HCT116 (cell line): ENCODE results near the gene SORCS2.

Experiments
- CEBPB ChIP-seq: IDR thresholded peaks from 2 replicates; pipeline ENCODE4 v1.6.1; 2012; ENCODE audit warnings: low read depth
- EZH2 ChIP-seq: fragments of 200-600 bp; sonication (generic); IDR thresholded peaks from 2 replicates; pipeline ENCODE4 v1.6.1; 2017; ENCODE audit warnings: antibody characterized with exemption, mixed run types
- EZH2phosphoT487 ChIP-seq: fragments of 200-600 bp; IDR thresholded peaks from 2 replicates; pipeline ENCODE4 v1.6.1; 2018; ENCODE audit warnings: antibody characterized with exemption, borderline replicate concordance
- FOSL1 ChIP-seq: IDR thresholded peaks from 2 replicates; pipeline ENCODE4 v1.6.1; 2012; ENCODE audit warnings: low read depth
- JUND ChIP-seq: IDR thresholded peaks from 2 replicates; pipeline ENCODE4 v1.6.1; 2012
- POLR2A ChIP-seq: IDR thresholded peaks from 2 replicates; pipeline ENCODE4 v1.7.0; 2011; ENCODE audit warnings: borderline replicate concordance; ENCODE audit not compliant: insufficient read depth, insufficient read length; ENCODE audit errors: extremely low read depth
- POLR2AphosphoS5 ChIP-seq: IDR thresholded peaks from 2 replicates; pipeline ENCODE4 v1.6.1; 2011; ENCODE audit warnings: mild to moderate bottlenecking, low read depth, low read length, moderate library complexity
- SIN3A ChIP-seq: IDR thresholded peaks from 2 replicates; pipeline ENCODE4 v1.6.1; 2012; ENCODE audit warnings: low read depth
- SP1 ChIP-seq: IDR thresholded peaks from 2 replicates; pipeline ENCODE4 v1.6.1; 2012; ENCODE audit warnings: low read depth
- YY1 ChIP-seq: IDR thresholded peaks from 2 replicates; pipeline ENCODE4 v1.6.1; 2011; ENCODE audit warnings: low read length, low read depth, moderate library complexity, mild to moderate bottlenecking; ENCODE audit not compliant: insufficient replicate concordance; ENCODE audit errors: extremely low read depth
- ZFX ChIP-seq: fragments of 450-650 bp; IDR thresholded peaks from 2 replicates; pipeline ENCODE4 v1.6.1; 2017
- ZNF274 ChIP-seq: fragments of 200-500 bp; sonication (Bioruptor generic); IDR thresholded peaks from 2 replicates; pipeline ENCODE4 v1.6.1; 2014; ENCODE audit warnings: mild to moderate bottlenecking, low read depth, low read length, inconsistent platforms
- TF ChIP-seq, protein P1 (sequence below), 3 experiments: fragments of 200-600 bp in 1 of 3; sonication (generic) in 1 of 3; IDR thresholded peaks in 2 of 3; conservative IDR thresholded peaks in 1 of 3; 2 replicates each; pipeline ENCODE4 v1.5.1; 2012 to 2017; ENCODE audit warnings: low read depth in 2 of 3, low read length in 2 of 3, antibody characterized with exemption in 1 of 3, borderline replicate concordance in 1 of 3, control low read depth in 1 of 3, mild to moderate bottlenecking in 1 of 3, mixed read lengths in 1 of 3, mixed run types in 1 of 3, moderate library complexity in 1 of 3; ENCODE audit not compliant: insufficient read depth in 1 of 3
- TF ChIP-seq, protein P2 (sequence below): IDR thresholded peaks from 2 replicates; pipeline ENCODE4 v1.6.1; 2012

DNA sequence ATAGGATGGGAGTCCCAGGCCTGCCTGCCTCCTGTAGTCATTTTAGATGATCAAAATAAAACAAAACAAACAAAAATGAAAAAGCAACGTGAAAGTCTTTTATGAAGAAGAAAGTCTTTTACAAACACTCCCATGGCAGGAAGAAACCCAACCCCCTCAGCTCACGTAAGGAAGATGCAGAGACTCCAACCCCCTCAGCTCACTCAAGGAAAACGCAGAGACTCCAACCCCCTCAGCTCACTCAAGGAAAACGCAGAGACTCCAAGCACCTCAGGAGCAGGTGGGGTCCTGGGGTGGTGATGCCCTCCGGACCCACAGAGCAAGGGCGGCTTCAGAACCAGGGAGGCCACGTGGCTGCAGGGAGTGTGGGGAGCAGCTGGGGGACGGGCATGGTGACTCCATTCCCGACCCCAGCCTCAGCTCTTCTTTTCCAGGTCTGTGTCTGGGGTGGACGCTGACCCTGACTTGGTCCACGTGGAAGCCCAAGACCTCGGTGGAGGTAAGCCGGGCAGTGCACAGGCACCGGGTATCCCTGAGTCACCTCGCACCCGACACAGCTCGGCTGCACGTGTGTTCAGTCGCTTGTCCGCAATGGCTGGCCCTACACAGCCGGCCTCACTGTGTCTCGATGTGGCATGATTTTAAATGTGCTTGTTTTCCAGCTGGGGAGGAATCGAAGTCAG, 468.9 kb downstream of the SORCS2 start:
- TF ChIP-seq SIN3A (no peak), EZH2 (no peak), POLR2AphosphoS5 (no peak), JUND (no peak), EZH2phosphoT487 (no peak), ZNF274 (no peak), FOSL1 (no peak), POLR2A (no peak), ZFX (no peak), SP1 (no peak), YY1 (no peak), CEBPB (no peak)
- TF ChIP-seq, protein P1, sequence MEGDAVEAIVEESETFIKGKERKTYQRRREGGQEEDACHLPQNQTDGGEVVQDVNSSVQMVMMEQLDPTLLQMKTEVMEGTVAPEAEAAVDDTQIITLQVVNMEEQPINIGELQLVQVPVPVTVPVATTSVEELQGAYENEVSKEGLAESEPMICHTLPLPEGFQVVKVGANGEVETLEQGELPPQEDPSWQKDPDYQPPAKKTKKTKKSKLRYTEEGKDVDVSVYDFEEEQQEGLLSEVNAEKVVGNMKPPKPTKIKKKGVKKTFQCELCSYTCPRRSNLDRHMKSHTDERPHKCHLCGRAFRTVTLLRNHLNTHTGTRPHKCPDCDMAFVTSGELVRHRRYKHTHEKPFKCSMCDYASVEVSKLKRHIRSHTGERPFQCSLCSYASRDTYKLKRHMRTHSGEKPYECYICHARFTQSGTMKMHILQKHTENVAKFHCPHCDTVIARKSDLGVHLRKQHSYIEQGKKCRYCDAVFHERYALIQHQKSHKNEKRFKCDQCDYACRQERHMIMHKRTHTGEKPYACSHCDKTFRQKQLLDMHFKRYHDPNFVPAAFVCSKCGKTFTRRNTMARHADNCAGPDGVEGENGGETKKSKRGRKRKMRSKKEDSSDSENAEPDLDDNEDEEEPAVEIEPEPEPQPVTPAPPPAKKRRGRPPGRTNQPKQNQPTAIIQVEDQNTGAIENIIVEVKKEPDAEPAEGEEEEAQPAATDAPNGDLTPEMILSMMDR (IDR thresholded peaks at IDR 0.05 in 2 of 3, conservative IDR thresholded peaks at IDR 0.05 in 1 of 3; ENCODE audit: borderline replicate concordance in 1 of 3, insufficient read depth in 1 of 3, low read depth in 2 of 3, low read length in 2 of 3) = no peak
- TF ChIP-seq, protein P2, sequence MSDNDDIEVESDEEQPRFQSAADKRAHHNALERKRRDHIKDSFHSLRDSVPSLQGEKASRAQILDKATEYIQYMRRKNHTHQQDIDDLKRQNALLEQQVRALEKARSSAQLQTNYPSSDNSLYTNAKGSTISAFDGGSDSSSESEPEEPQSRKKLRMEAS = no peak
